22Rv1 (cell line): Measurements from ENCODE around the gene ABHD12.

Experiments used
- CTCF ChIP-seq: fragments of 450-650 bp; IDR thresholded peaks from 2 replicates; pipeline ENCODE4 v1.5.1; 2017; ENCODE audit warnings: mild to moderate bottlenecking
- ZFX ChIP-seq: fragments of 450-650 bp; IDR thresholded peaks from 2 replicates; pipeline ENCODE4 v1.6.1; 2017; ENCODE audit warnings: antibody characterized with exemption, borderline replicate concordance

GRCh38 chr20:25270829-25271251 is 119.8 kb downstream of the ABHD12 start:
- TF ChIP-seq CTCF = no peak
- no peak for TF ChIP-seq ZFX
